PC-9 (cell line): ENCODE measurements around the gene HDDC3. TPM values are rescaled to one million over a fixed set of nuclear protein-coding genes. Genes with fewer than 3 reads are reported as not detected.
A peak's percentile ranks its signal among the peaks of the same experiment; 100 is the strongest.

ENCODE experiments used
- BruUV-seq: library from RNA; stranded (reverse); fragments of 400-500 nt; replicated peaks from 2 replicates; lab custom pipeline; 2021; lab: Mats Ljungman, UMichigan
- CTCF ChIA-PET: fragments of 300-600 bp; sonication (Branson Sonifier 250); formaldehyde crosslinking; loops from one replicate; lab custom pipeline; 2022; ENCODE audit warnings: antibody characterized with exemption; lab: Charles Lee
- POLR2A ChIA-PET: fragments of 300-600 bp; sonication (Branson Sonifier 250); formaldehyde crosslinking; loops from one replicate; lab custom pipeline; 2022; ENCODE audit warnings: antibody characterized with exemption; ENCODE audit not compliant: unreplicated experiment; lab: Charles Lee
- DNase-seq, 2 experiments: peaks; one replicate each; pipeline versions ENCODE4 v3.0.0 to v3.0.0-alpha.2; 2015 to 2022; ENCODE audit warnings: mixed read lengths in 1 of 2
- H2AFZ ChIP-seq: fragments of 200-600 bp; sonication (generic); 2 replicates; pipeline ENCODE4 v1.8.1; 2017; ENCODE audit warnings: antibody characterized with exemption
- H3F3A ChIP-seq: fragments of 200-600 bp; sonication (generic); 2 replicates; pipeline ENCODE4 v1.8.1; 2017; ENCODE audit warnings: antibody characterized with exemption, mild to moderate bottlenecking, low read depth; ENCODE audit not compliant: insufficient read depth
- H3K27ac ChIP-seq: fragments of 200-600 bp; sonication (generic); 2 replicates; pipeline ENCODE4 v1.6.1; 2016; ENCODE audit warnings: mixed run types
- H3K27me3 ChIP-seq: fragments of 200-600 bp; sonication (generic); 2 replicates; pipeline ENCODE4 v1.6.1; 2016; ENCODE audit warnings: low read depth, mixed run types; ENCODE audit not compliant: insufficient read depth
- H3K36me3 ChIP-seq: fragments of 200-600 bp; sonication (generic); 2 replicates; pipeline ENCODE4 v1.6.1; 2016; ENCODE audit warnings: low read depth, mixed run types
- H3K4me1 ChIP-seq: fragments of 200-600 bp; sonication (generic); replicated peaks from 2 replicates; pipeline ENCODE4 v1.6.1; 2016; ENCODE audit warnings: mixed run types; ENCODE audit not compliant: insufficient read depth
- H3K4me2 ChIP-seq: fragments of 200-600 bp; sonication (generic); 2 replicates; pipeline ENCODE4 v1.6.1; 2017; ENCODE audit warnings: mixed run types
- H3K4me3 ChIP-seq: fragments of 200-600 bp; sonication (generic); 2 replicates; pipeline ENCODE4 v1.6.1; 2016; ENCODE audit warnings: mixed run types
- H3K79me2 ChIP-seq: fragments of 200-600 bp; sonication (generic); 2 replicates; pipeline ENCODE4 v1.6.1; 2017; ENCODE audit warnings: low read depth, mixed run types
- H3K9me2 ChIP-seq: fragments of 200-600 bp; sonication (generic); 2 replicates; pipeline ENCODE4 v1.8.1; 2017; ENCODE audit warnings: mild to moderate bottlenecking; ENCODE audit not compliant: insufficient read depth
- H3K9me3 ChIP-seq: fragments of 200-600 bp; sonication (generic); 2 replicates; pipeline ENCODE4 v1.8.1; 2016; ENCODE audit warnings: low read depth; ENCODE audit not compliant: insufficient read depth
- H4K20me1 ChIP-seq: fragments of 200-600 bp; sonication (generic); 2 replicates; pipeline ENCODE4 v1.8.1; 2017; ENCODE audit not compliant: insufficient read depth
- EZH2 ChIP-seq: fragments of 200-600 bp; sonication (generic); IDR thresholded peaks from 2 replicates; pipeline ENCODE4 v1.8.0; 2017; ENCODE audit warnings: antibody characterized with exemption, low read depth
- intact Hi-C: fragments of 100-400 bp; cut with micrococcal nuclease; formaldehyde crosslinking; loops from one replicate; pipeline ENCODE4 v1.10.0; 2022; ENCODE audit not compliant: unreplicated experiment
- total RNA-seq: library from RNA; stranded (reverse); gene quantifications from 2 replicates; pipeline ENCODE4 v1.2.3, GENCODE V29; 2021
- TF ChIP-seq, protein P1 (sequence below): fragments of 200-600 bp; sonication (generic); conservative IDR thresholded peaks from 2 replicates; pipeline ENCODE4 v1.6.1; 2017; ENCODE audit warnings: mixed run types, antibody characterized with exemption, mild to moderate bottlenecking, moderate library complexity

HDDC3 gene
- total RNA-seq, 1 experiment from 2014 or later, result 18.1 TPM

DNA sequence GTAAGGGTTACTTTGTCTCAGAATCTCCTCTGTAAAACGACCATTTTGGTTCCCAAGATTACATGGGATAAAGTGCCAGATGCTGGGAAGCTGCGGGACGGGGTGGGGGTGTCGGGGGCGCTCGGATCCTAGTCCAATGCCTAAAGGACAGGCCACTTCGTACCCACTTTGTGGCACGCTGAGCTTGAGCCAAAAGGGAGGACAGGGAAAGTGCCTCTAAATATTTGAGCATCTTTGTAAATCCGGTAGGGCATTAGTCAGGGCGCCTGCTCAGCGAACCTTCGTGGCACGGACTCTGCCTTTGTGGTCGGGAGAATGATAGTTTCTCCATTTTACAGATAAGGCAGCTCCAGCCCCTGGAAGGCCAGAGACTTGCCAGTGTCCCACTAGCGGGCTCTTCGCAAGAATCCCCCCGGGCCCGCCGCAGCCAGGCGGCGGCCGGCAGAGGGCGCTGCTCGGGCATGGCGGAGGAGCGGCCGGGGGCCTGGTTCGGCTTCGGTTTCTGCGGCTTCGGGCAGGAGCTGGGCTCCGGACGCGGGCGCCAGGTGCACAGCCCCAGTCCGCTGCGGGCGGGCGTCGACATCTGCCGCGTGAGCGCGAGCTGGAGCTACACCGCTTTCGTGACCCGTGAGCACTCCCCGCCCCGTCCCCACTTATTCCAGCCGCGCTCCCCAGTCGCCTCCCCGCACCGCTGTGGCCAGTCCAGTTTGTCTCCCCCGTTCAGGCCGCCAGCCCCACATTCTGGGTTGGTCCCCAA, 24.1 kb upstream of the HDDC3 start:
- no TSS peak for BruUV-seq

DNA sequence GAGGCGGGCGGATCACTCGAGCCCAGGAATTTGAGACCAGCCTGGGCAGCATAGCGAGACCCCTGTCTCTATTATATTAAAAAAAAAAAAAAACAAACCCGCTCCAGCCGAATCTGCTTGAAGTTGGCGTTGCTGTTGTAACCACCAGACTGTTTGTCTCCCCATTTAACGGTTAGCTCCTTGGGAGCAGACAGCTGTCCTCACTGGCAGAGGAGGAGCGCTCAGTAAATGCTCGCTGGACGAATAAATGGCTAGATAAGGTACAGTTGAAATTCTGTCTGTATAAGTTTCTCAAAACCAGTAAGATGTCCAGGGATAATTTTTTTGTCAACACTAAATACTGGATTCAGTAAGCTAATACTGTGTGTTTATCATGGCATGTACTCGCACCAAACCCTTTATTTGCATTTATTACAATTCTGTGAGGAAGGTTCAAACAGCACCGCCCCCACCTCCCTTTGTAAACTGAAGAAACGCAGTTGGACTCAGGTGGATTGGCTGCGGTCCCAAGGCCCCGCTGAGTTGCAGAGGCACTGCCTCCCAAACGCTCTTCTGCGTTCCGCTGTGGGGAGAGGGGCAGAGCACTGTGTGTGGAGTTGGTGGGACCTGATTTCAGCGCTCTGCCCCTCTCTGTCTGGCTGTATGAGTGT, 23.4 kb upstream of the HDDC3 start:
- ChIA-PET POLR2A (no interaction called here), CTCF (interaction anchor here (0.5 to 1.6 kb wide), 9 partner anchors 13 to 1012 kb away, joined by 3 to 12 read pairs (median 8); partner anchors contain the start of gene PRC1)
- Histone ChIP-seq H3K4me3 (peak overlapping the region; percentile 98), H3F3A (peaks cover 18% of the 10 kb centered on the region), H3K4me2 (peak overlapping the region; percentile 83), H3K27me3 (no peaks in the 10 kb centered on the region), H3K27ac (no peak overlapping the region), H3K79me2 (peaks cover 25% of the 10 kb centered on the region), H3K36me3 (no peaks in the 10 kb centered on the region), H4K20me1 (no peaks in the 10 kb centered on the region; the same call in 1 of the 2 replicates), H3K9me2 (no peaks in the 10 kb centered on the region), H3K9me3 (no peaks in the 10 kb centered on the region), H2AFZ (0 out of 2 replicates have a peak overlapping the region, but pooled peaks have one; percentile 100), H3K4me1 (peaks cover 10% of the 10 kb centered on the region)
- TSS peak; percentile 49 for BruUV-seq
- DNase-seq, result peak in 1 of 2 experiments; percentile 20
- intact Hi-C loops, result loop anchor here (5.0 kb wide), 2 partner anchors 77 to 317 kb away; no protein-coding TSS in a partner anchor
- TF ChIP-seq, protein P1, sequence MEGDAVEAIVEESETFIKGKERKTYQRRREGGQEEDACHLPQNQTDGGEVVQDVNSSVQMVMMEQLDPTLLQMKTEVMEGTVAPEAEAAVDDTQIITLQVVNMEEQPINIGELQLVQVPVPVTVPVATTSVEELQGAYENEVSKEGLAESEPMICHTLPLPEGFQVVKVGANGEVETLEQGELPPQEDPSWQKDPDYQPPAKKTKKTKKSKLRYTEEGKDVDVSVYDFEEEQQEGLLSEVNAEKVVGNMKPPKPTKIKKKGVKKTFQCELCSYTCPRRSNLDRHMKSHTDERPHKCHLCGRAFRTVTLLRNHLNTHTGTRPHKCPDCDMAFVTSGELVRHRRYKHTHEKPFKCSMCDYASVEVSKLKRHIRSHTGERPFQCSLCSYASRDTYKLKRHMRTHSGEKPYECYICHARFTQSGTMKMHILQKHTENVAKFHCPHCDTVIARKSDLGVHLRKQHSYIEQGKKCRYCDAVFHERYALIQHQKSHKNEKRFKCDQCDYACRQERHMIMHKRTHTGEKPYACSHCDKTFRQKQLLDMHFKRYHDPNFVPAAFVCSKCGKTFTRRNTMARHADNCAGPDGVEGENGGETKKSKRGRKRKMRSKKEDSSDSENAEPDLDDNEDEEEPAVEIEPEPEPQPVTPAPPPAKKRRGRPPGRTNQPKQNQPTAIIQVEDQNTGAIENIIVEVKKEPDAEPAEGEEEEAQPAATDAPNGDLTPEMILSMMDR, result no peak
- TF ChIP-seq EZH2, result no peak

More for the DNA sequence above, 24.1 kb upstream of the HDDC3 start:
- peaks cover 10% of the 10 kb centered on the region for H3K4me1 ChIP-seq
- DNase-seq, result peak in 1 of 2 experiments; percentile 21
- peaks cover 25% of the 10 kb centered on the region for H3K79me2 ChIP-seq
- H3F3A ChIP-seq, result peaks cover 18% of the 10 kb centered on the region
- H3K4me2 ChIP-seq, result peak overlapping the region; percentile 83
- POLR2A ChIA-PET, result no interaction called here
- intact Hi-C loops, result loop anchor here (5.0 kb wide), 2 partner anchors 76 to 316 kb away; no protein-coding TSS in a partner anchor
- H2AFZ ChIP-seq, result no peak overlapping the region
- H3K36me3 ChIP-seq, result no peaks in the 10 kb centered on the region
- H3K9me3 ChIP-seq, result no peaks in the 10 kb centered on the region
- H4K20me1 ChIP-seq, result no peaks in the 10 kb centered on the region; the same call in 1 of the 2 replicates
- H3K9me2 ChIP-seq, result no peaks in the 10 kb centered on the region
- H3K27ac ChIP-seq, result no peak overlapping the region
- peak overlapping the region; percentile 98 for H3K4me3 ChIP-seq
- CTCF ChIA-PET, result interaction anchor here (0.5 to 1.6 kb wide), 12 partner anchors 12 to 1601 kb away, joined by 3 to 12 read pairs (median 5); partner anchors contain the start of gene PRC1
- TF ChIP-seq, protein P1, result peak; percentile 68
- no peak for TF ChIP-seq EZH2
- H3K27me3 ChIP-seq, result no peaks in the 10 kb centered on the region
